HG02763 (cell line): ENCODE data around the gene TSPAN14.

Experiments
- ATAC-seq: cut with Tn5 transposase; IDR thresholded peaks from one replicate; pipeline ENCODE4 v1.9.1; 2021; ENCODE audit warnings: mild to moderate bottlenecking, moderate library complexity; ENCODE audit not compliant: unreplicated experiment

The TSPAN14 gene

DNA sequence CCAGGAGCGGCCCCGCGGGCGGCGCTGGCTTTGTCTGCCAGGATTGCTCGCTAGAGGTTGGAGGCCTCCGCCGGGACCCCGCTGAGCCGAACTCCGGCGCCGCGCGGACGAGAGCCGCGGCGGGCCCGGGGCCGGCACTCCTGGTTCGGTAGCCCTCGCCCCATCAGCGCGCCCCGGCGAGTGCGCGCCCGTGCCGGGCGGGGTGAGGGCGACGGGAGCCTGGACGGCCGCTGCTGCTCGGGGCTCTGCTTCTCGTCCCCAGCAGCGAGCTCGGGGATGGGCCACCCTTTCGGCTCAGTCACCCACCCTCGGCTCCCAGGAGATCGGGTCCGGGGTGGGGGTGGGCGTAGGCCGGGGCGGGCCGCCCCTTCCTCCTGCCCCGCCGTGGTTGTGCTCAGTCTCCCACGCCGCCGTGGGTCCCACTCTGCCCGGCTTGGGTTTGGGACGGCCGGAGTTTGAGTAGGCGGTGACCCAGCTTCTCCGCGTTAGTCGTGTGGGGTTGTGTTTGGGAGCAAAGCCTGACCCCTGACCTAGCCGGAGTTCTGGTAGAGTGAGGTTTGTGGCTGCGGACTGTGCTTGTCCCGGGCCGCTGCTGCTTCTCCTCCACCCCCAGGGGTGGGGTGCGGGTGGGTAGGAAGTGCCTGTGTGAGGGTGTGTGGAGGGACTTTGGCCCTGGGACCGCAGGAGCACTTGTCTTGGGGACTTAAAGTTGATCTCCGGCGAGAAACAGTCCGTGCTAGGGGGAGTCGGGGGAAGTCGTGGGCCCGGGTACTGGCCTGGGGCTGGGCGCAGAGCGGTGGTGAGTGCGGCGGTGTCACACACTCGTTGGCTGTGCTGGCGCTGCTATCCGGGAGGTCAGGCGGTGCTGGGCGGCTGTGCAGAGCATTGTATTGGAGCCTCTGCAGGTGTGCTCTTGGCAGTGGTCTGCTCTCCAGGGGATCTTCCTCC lies 677 bp downstream of the TSPAN14 start:
- ATAC-seq: peak; percentile 22

DNA sequence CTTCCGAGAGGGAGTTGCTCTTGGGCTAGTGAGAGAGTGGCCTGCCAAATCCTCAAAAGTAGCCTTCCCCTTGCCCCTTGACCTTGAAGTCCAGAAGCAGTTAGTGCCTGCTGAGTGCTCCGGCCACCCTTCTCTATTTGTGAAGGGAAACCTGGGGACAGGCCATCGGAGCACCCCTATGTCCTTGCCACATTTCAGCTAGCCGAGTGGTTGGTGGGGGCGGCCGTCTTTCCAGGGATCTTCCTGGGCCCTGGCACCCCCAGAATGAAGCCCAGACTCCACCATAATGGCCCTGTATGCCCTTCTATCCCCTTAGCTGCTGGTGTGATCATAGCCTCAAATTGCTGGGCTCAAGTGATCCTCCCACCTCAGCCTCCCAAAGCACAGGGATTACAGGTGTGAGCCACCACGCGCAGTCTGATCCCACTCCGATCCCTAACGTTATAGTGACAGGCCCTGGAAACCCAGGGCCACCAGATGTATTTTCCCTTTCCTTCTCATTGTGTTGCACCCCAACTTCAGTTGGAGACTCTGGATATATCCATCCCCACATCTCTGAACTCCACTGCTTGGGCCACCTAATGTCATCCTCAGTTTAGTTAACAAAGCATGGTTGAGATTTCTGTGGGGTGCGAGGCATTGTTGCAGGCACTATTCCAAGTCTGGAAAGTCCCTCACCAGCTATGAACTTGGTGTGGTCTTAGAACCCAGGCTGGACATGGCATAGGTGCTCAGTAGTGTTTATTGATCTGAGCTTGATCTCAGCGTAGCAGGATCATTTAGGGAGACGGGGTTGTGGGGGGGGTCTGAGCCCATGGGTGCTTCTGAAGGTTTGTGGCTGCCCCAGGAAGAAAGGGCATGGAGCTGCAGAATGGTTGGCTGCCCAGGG lies 1.6 kb downstream of the TSPAN14 start:
- ATAC-seq: no peak

DNA sequence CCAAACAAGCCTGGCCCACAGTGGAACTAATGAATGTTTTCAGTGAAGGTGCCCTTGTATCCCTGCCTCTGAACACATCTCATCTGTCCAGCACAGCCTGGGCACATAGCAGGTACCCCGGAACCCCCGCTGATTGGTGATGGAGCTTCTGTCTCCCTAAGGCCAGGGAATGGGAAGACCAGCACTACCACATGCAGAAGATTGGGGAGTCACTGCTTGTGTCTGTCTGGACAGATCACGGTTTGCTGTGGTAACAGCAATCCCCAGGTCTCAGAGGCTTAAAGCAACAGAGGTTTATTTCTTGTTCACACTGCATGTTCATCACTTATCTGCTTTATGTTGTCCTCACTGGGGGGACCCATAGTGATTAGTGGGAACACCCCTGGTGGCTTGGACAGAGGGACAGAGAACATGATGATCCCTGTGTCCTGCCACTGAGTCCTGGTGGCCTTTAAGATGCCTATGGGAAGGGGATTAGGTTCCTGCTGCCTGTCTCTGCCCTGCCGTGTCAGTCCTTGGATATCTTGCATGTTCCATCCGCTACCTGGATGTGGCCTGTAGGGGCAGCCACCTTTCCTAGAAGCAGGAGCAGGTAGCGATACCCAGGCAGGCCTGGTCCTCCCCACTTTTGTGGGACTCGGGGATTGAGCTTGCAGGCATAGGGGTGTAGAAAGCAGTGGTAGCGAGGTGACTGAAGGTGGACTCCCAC lies 3.6 kb downstream of the TSPAN14 start:
- ATAC-seq: no peak

DNA sequence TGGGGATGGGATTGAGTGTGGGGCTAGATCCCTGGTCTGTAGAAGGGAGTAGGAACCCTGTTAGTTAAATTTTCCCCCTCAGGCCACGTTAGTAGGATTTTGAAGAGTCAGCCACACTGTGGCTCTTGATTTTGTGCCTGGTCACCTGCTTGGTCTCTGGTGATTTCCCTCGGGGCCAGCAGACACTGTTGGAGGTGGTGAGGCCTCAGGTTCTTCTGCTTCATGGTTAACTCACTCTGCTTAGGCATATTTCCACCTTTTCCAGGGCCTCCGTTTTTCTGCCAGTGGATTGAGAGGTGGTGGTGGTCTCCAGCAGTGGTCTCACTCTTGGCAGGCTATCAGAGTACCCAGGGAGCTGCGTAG lies 4.1 kb downstream of the TSPAN14 start:
- no peak for ATAC-seq

DNA sequence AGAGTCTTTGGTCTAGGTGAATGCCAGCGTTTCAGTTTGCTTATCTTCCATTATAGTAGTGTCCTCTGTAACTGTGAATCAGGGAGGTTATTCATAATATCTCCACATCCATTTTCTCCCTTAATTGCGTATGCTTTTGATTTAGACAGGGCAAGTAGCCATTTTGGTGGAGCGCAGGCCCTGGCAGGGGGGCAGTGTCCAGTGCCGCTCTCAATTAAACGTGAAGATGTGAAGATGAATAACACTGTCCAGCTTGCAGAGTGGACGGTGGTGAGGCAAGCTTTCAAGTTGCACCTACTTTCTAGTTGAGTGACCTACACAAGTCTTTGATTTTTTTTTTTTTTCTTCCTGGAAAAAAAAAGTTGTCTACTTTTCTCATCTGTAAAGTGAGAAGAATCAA lies 4.5 kb downstream of the TSPAN14 start:
- no peak for ATAC-seq

- peak; percentile 44 for ATAC-seq
Measured at GRCh38 chr10:80459047-80459865, 5.1 kb downstream of the TSPAN14 start.

GRCh38 chr10:80460399-80461207 lies 6.5 kb downstream of the TSPAN14 start:
- ATAC-seq: no peak

DNA sequence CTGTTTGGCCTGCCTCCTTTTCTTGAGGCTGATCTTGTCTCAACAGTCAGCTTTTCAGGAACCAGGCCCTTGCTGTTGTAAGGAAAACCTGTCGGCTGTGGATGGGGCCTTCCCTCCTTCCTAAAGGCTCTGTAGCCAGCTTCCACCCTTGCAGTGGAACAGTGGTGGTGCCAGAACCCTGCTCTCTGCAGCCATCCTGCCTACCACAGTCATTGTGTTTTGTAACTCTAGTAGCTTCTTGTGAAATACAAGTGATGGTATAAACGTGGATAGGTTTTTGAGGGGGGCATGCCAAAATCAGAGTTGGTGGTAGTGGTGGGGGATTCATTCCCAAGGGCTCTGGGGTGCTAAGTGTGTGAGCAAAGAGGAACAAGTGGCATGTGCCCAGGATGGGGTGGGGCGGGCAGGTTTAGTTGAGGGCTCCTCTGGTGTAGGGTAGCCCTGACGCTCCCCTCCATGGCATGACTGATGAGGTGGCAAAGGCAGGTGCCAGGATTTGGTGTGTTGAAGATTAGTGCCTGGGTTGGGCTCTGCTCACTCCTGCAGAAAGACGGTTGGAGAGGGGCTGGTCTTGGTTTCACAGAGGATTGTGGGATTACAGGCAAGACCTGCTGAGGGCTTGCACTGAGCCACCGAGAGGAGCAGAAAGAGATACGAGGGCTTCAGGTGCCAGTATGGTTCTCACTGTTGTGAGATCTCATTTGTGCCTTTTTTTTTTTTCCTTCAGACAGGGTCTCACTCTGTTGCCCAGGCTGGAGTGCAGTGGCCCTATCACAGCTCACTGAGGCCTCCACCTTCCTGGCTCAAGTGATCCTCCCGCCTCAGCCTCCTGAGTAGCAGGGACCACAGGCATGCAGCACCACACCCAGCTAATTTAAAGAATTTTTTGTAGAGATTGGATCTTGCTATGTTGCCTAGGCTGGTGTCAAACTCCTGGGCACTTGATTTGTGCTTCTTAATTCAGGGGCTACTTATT lies 7.4 kb downstream of the TSPAN14 start:
- ATAC-seq: no peak

GRCh38 chr10:80462299-80462980 lies 8.3 kb downstream of the TSPAN14 start:
- no peak for ATAC-seq

DNA sequence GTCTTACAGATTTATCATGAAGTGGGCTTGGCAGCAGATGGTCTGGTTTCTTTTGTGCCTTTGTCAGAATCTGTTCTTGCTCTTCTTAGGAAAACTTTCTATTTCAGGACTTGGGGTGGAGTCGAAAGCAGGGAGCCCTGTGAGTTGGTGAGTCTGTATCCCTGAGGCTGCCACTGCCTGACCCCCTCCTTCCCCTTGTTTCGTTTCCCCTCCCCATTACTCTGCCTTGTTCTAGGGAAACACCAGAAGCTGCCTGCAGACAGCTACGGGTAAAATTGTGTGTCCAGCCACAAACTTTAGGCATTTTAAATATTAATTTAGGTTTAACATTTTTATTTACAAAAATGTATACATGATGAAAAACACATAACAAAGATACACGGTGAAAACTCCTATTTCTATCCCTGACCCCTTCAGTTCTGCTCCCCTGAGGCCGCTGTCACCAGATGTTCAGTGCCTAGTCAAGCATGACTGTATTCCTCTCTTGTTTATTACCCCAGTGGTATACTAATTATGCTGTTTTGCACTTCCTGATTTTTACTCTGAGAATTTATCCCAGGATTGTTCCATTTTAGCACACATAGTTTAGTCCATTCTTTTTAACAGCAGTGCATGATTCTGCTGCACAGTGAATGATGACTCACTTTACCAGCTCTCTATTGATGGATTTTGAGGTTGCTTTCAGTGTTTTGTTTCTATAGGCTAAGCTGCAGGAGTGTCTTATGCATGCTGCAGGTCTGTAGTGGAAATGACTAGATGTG lies 9.1 kb downstream of the TSPAN14 start:
- ATAC-seq: peak; percentile 29

DNA sequence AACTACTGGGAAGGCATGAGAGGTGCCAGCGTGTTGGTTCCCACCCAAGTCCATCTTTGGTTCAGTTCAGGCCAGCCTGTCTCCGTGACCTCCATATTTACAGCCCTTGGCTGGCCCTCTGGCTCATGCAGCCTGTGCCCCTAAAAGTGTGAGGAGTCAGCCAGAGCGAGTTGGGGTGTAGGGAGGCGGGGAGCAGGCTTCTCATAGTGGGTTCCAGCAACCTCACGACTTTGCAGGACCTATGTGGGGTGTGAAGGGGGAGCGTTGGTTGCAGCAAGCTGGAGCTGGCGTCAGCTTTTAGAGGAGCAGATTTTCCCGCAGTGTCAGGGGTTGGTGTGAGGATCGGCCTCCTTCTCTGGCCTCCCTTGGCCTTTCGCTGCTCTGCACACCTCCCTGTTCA lies 9.8 kb downstream of the TSPAN14 start:
- ATAC-seq: no peak

GRCh38 chr10:80464557-80465450 lies 10.7 kb downstream of the TSPAN14 start:
- no peak for ATAC-seq

DNA sequence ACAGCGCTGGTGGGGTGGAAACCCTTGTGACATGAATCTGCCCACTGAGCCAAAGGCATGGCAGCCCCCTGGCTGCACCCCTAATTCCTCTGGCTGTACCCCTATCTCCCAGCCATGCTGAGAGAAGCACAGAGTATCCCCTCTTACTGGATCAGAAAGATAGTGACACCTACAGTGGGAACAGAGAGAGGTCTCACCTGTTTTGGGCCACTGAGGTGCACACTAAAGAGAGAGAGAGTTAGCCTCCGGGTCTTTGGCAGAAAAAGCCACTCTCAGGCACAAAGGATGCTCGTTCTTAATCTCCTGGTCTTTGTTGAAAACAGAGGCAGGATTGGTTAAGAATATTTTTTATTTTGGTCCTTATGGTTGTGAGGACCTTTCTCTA lies 11.3 kb downstream of the TSPAN14 start:
- ATAC-seq: no peak

DNA sequence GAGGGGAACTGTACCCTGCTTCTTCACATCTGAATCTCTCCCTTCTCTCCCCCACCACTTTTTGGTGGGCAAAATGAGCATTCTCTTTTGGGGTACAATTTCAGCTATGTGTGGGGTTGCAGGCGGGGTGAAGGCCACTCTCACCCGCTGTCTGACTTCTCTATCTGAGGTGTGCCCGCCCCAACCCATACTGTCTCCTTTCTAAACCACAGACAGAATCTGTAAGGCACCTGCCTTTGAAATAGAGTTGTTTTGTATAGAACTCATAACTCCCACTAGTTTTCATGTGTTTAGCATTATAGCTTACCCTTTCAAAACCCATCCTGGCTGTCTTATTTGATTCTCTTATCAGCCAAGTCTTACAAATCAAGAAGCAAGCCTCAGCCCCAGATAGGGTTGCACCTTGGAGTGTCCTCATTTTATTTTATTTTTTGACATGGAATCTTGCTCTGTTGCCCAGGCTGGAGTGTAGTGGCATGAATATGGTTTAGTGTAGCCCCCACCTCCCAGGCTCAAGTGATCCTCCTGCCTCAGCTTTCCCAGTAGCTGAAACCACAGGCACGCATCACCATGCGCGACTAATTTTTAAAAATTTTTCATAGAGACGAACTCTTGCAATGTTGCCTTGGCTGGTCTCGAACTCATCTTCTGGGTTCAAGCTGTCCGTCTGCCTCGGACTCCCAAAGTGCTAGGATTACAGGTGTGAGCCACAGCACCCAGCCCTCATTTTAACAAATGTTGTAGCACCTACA lies 11.9 kb downstream of the TSPAN14 start:
- peak; percentile 39 for ATAC-seq

GRCh38 chr10:80466724-80467326 lies 12.7 kb downstream of the TSPAN14 start:
- ATAC-seq: no peak
